ENCODE data around the gene CASZ1. TPM values are rescaled to one million over a fixed set of nuclear protein-coding genes. Genes with fewer than 3 reads are reported as not detected.

Gene CASZ1
- total RNA-seq, 1 experiment from 2014 or later: 15.2 TPM

DNA sequence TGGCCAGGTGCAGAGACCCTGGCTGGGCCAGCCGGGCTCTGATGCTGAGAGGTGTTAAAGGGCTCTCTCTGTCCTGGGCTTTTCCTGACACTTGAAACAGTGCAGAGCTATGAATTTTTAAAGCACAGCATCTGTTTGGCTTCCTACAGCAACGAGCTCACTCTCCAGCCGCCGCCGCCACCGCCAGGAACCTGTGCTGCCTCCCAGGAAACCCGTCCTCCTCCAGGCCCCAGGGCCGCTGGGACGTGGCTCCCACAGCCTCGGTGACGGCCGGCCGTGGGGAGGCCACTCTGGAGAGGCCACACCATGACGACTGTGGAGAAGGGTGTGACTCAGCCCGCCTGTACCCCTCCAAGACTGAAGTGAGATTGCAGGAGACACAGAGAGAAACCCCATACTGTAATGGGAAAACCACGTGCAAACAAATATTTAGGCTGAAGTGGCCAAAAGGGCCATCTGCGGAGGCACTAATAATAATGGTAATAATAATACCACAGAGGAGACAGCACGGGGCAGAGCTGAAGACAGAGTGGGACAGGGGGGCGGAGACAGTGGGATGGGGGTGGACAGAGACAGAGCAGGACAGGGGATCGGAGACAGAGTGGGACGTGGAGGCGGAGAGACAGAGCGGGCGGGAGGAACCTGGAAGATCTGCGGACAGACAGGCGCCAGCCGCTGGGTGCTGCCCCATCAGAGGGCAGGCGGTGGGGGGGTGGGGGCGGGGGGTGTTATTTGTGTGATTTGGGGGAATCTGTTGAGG is 139.2 kb downstream of the CASZ1 start:
- Histone ChIP-seq H3K9me3 (ENCODE audit: insufficient read depth, low read depth) (no peaks in the 10 kb centered on the region), H3K4me3 (no peak overlapping the region), H2AFZ (no peak overlapping the region), H3K9me2 (ENCODE audit: insufficient read depth) (no peaks in the 10 kb centered on the region), H3F3A (ENCODE audit: insufficient read depth, low read depth) (no peaks in the 10 kb centered on the region), H3K27me3 (ENCODE audit: insufficient read depth, low read depth) (no peaks in the 10 kb centered on the region), H3K4me1 (replicated peaks; ENCODE audit: insufficient read depth) (no peaks in the 10 kb centered on the region), H3K27ac (no peak overlapping the region), H4K20me1 (ENCODE audit: insufficient read depth) (no peaks in the 10 kb centered on the region), H3K36me3 (ENCODE audit: low read depth) (no peaks in the 10 kb centered on the region), H3K79me2 (ENCODE audit: low read depth) (no peaks in the 10 kb centered on the region), H3K4me2 (no peak overlapping the region)
- TF ChIP-seq, protein P1, sequence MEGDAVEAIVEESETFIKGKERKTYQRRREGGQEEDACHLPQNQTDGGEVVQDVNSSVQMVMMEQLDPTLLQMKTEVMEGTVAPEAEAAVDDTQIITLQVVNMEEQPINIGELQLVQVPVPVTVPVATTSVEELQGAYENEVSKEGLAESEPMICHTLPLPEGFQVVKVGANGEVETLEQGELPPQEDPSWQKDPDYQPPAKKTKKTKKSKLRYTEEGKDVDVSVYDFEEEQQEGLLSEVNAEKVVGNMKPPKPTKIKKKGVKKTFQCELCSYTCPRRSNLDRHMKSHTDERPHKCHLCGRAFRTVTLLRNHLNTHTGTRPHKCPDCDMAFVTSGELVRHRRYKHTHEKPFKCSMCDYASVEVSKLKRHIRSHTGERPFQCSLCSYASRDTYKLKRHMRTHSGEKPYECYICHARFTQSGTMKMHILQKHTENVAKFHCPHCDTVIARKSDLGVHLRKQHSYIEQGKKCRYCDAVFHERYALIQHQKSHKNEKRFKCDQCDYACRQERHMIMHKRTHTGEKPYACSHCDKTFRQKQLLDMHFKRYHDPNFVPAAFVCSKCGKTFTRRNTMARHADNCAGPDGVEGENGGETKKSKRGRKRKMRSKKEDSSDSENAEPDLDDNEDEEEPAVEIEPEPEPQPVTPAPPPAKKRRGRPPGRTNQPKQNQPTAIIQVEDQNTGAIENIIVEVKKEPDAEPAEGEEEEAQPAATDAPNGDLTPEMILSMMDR (conservative IDR thresholded peaks at IDR 0.05): no peak
- no peak for TF ChIP-seq EZH2 (IDR thresholded peaks at IDR 0.05; ENCODE audit: low read depth)
- ChIA-PET POLR2A (ENCODE audit: unreplicated experiment) (no interaction called here), CTCF (no interaction called here)
- no TSS peak for BruUV-seq (replicated peaks)
- intact Hi-C loops (cut with micrococcal nuclease; ENCODE audit: unreplicated experiment): no loop called here
- no peak for DNase-seq

DNA sequence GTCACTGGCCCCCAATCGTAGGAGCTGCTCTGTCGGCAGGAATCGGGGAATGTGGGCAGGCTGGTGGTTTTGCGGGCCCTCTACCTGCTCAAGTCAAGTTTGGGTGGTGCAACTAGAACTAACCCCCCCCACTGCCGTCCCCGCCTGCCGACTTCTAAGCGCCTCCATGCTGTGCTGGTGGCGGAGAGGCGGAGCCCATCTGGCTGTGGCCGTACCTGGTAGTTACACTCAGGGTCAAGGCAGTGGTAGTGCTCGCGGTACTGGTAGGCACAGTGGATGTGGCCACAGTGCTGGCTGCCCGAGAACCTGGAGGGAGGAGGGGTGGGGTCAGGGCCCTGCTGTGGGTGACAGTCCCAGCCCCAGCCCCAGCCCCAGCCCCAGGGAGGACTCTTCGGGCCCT is 140.0 kb downstream of the CASZ1 start:
- H3K4me2 ChIP-seq: no peak overlapping the region
- H3K36me3 ChIP-seq (ENCODE audit: low read depth): no peaks in the 10 kb centered on the region
- H2AFZ ChIP-seq: no peak overlapping the region
- no TSS peak for BruUV-seq (replicated peaks)
- no peaks in the 10 kb centered on the region for H4K20me1 ChIP-seq (ENCODE audit: insufficient read depth)
- no peak for DNase-seq
- ChIA-PET CTCF (no interaction called here), POLR2A (ENCODE audit: unreplicated experiment) (no interaction called here)
- H3K4me3 ChIP-seq: no peak overlapping the region
- no peak overlapping the region for H3K27ac ChIP-seq
- no peak for TF ChIP-seq EZH2 (IDR thresholded peaks at IDR 0.05; ENCODE audit: low read depth)
- TF ChIP-seq, protein P1 (conservative IDR thresholded peaks at IDR 0.05): no peak
- no peaks in the 10 kb centered on the region for H3K9me3 ChIP-seq (ENCODE audit: insufficient read depth, low read depth)
- no peaks in the 10 kb centered on the region for H3K79me2 ChIP-seq (ENCODE audit: low read depth)
- H3K4me1 ChIP-seq (replicated peaks; ENCODE audit: insufficient read depth): no peaks in the 10 kb centered on the region
- no peaks in the 10 kb centered on the region for H3F3A ChIP-seq (ENCODE audit: insufficient read depth, low read depth)
- intact Hi-C loops (cut with micrococcal nuclease; ENCODE audit: unreplicated experiment): no loop called here
- H3K9me2 ChIP-seq (ENCODE audit: insufficient read depth): no peaks in the 10 kb centered on the region
- H3K27me3 ChIP-seq (ENCODE audit: insufficient read depth, low read depth): no peaks in the 10 kb centered on the region

DNA sequence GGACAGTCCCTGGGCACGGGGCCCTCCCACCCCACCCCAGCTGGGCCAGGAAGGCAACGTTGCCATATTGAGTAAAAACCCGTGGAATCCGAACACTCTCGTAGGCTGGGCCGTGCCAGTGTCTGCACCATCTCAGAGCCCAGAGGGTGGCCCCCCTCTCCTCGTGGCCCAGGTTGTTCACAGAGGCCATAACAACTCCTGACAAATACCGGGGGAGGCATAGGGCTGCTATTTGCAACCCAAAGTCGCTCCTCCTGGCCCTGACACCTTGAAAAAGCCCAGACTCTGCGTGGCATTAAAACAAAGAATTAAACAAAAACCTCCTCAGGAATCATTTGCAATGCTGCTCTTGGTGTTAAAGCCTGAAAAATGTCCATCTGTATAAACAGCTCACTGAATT is 141.4 kb downstream of the CASZ1 start:
- Histone ChIP-seq H3K4me3 (no peak overlapping the region), H3K9me3 (ENCODE audit: insufficient read depth, low read depth) (no peaks in the 10 kb centered on the region), H3K27ac (no peak overlapping the region), H3K4me2 (no peak overlapping the region), H3K27me3 (ENCODE audit: insufficient read depth, low read depth) (no peaks in the 10 kb centered on the region), H3F3A (ENCODE audit: insufficient read depth, low read depth) (no peaks in the 10 kb centered on the region), H3K79me2 (ENCODE audit: low read depth) (no peaks in the 10 kb centered on the region), H3K9me2 (ENCODE audit: insufficient read depth) (no peaks in the 10 kb centered on the region), H3K4me1 (replicated peaks; ENCODE audit: insufficient read depth) (no peaks in the 10 kb centered on the region), H4K20me1 (ENCODE audit: insufficient read depth) (no peaks in the 10 kb centered on the region), H3K36me3 (ENCODE audit: low read depth) (no peaks in the 10 kb centered on the region), H2AFZ (no peak overlapping the region)
- ChIA-PET POLR2A (ENCODE audit: unreplicated experiment) (no interaction called here), CTCF (no interaction called here)
- intact Hi-C loops (cut with micrococcal nuclease; ENCODE audit: unreplicated experiment): no loop called here
- no peak for DNase-seq
- BruUV-seq (replicated peaks): no TSS peak
- no peak for TF ChIP-seq EZH2 (IDR thresholded peaks at IDR 0.05; ENCODE audit: low read depth)
- TF ChIP-seq, protein P1 (conservative IDR thresholded peaks at IDR 0.05): no peak

All from PC-9 (cell line).